ENCODE measurements around the gene RMI2.

The RMI2 gene

GRCh38 chr16:11349599-11350276 is 4.5 kb downstream of the RMI2 start:
- DNase-seq (ENCODE audit: low read depth), result peak; percentile 70
- Histone ChIP-seq H3K9ac (ENCODE audit: low read length) (no peak overlapping the region), H3K36me3 (ENCODE audit: control insufficient read depth, insufficient read depth, low read length, severe bottlenecking) (no peaks in the 10 kb centered on the region), H3K4me1 (ENCODE audit: control insufficient read depth, insufficient read depth, low read length) (peaks cover 24% of the 10 kb centered on the region), H3K27me3 (replicated peaks; ENCODE audit: control insufficient read depth, insufficient read depth, low read length) (no peaks in the 10 kb centered on the region), H3K4me3 (ENCODE audit: low read length) (peak overlapping the region; percentile 41), H3K9me3 (ENCODE audit: control insufficient read depth, low read length) (no peaks in the 10 kb centered on the region)

DNA sequence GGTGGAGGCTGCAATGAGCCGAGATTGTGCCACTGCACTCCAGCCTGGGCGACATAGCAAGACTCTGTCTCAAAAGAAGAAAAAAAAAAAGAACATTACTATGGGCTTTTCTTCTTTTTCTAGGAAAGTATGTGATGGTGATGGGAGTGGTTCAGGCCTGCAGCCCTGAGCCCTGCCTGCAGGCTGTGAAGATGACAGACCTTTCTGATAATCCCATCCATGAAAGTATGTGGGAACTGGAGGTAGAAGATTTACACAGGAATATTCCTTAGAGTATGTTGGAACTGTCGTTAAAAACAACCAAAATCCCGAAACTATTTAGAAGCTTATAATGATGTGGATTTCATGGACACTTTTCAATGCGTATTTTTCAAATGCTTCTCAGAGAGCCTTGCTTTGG is 5.3 kb downstream of the RMI2 start:
- Histone ChIP-seq H3K4me3 (ENCODE audit: low read length) (peak overlapping the region; percentile 56), H3K9ac (ENCODE audit: low read length) (peak overlapping the region; percentile 20), H3K4me1 (ENCODE audit: control insufficient read depth, insufficient read depth, low read length) (peaks cover 22% of the 10 kb centered on the region), H3K36me3 (ENCODE audit: control insufficient read depth, insufficient read depth, low read length, severe bottlenecking) (no peaks in the 10 kb centered on the region), H3K27me3 (replicated peaks; ENCODE audit: control insufficient read depth, insufficient read depth, low read length) (no peaks in the 10 kb centered on the region), H3K9me3 (ENCODE audit: control insufficient read depth, low read length) (no peaks in the 10 kb centered on the region)
- DNase-seq (ENCODE audit: low read depth), result no peak

GRCh38 chr16:11350921-11351335 is 5.7 kb downstream of the RMI2 start:
- peak overlapping the region; percentile 20 for H3K9ac ChIP-seq (ENCODE audit: low read length)
- H3K4me1 ChIP-seq (ENCODE audit: control insufficient read depth, insufficient read depth, low read length), result peaks cover 22% of the 10 kb centered on the region
- no peaks in the 10 kb centered on the region for H3K9me3 ChIP-seq (ENCODE audit: control insufficient read depth, low read length)
- peak; percentile 91 for DNase-seq (ENCODE audit: low read depth)
- no peaks in the 10 kb centered on the region for H3K27me3 ChIP-seq (replicated peaks; ENCODE audit: control insufficient read depth, insufficient read depth, low read length)
- H3K36me3 ChIP-seq (ENCODE audit: control insufficient read depth, insufficient read depth, low read length, severe bottlenecking), result no peaks in the 10 kb centered on the region
- peak overlapping the region; percentile 56 for H3K4me3 ChIP-seq (ENCODE audit: low read length)

GRCh38 chr16:11353158-11353557 is 7.9 kb downstream of the RMI2 start:
- no peak overlapping the region for H3K4me3 ChIP-seq (ENCODE audit: low read length)
- no peak overlapping the region for H3K9ac ChIP-seq (ENCODE audit: low read length)
- no peaks in the 10 kb centered on the region for H3K36me3 ChIP-seq (ENCODE audit: control insufficient read depth, insufficient read depth, low read length, severe bottlenecking)
- no peaks in the 10 kb centered on the region for H3K27me3 ChIP-seq (replicated peaks; ENCODE audit: control insufficient read depth, insufficient read depth, low read length)
- no peaks in the 10 kb centered on the region for H3K9me3 ChIP-seq (ENCODE audit: control insufficient read depth, low read length)
- DNase-seq (ENCODE audit: low read depth), result no peak
- peaks cover 30% of the 10 kb centered on the region for H3K4me1 ChIP-seq (ENCODE audit: control insufficient read depth, insufficient read depth, low read length)

DNA sequence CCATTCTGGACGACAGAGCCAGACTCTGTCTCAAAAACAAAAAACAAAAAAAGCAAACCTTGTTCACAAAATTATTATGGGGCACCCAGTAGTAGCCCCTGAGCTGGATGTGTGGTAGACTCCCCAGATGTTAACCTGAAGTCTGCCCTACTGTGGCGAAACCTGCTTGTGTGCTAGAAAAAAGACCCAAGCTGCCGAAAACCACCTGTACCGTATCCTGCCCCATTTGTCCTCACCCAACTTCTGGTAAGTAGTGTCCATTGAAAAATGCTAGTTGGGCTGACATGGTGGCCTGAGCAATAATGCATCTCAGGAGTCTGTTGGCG is 9.1 kb downstream of the RMI2 start:
- DNase-seq (ENCODE audit: low read depth), result no peak
- no peaks in the 10 kb centered on the region for H3K9me3 ChIP-seq (ENCODE audit: control insufficient read depth, low read length)
- H3K4me3 ChIP-seq (ENCODE audit: low read length), result no peak overlapping the region
- H3K27me3 ChIP-seq (replicated peaks; ENCODE audit: control insufficient read depth, insufficient read depth, low read length), result no peaks in the 10 kb centered on the region
- H3K36me3 ChIP-seq (ENCODE audit: control insufficient read depth, insufficient read depth, low read length, severe bottlenecking), result no peaks in the 10 kb centered on the region
- H3K9ac ChIP-seq (ENCODE audit: low read length), result no peak overlapping the region
- H3K4me1 ChIP-seq (ENCODE audit: control insufficient read depth, insufficient read depth, low read length), result peaks cover 28% of the 10 kb centered on the region

DNA sequence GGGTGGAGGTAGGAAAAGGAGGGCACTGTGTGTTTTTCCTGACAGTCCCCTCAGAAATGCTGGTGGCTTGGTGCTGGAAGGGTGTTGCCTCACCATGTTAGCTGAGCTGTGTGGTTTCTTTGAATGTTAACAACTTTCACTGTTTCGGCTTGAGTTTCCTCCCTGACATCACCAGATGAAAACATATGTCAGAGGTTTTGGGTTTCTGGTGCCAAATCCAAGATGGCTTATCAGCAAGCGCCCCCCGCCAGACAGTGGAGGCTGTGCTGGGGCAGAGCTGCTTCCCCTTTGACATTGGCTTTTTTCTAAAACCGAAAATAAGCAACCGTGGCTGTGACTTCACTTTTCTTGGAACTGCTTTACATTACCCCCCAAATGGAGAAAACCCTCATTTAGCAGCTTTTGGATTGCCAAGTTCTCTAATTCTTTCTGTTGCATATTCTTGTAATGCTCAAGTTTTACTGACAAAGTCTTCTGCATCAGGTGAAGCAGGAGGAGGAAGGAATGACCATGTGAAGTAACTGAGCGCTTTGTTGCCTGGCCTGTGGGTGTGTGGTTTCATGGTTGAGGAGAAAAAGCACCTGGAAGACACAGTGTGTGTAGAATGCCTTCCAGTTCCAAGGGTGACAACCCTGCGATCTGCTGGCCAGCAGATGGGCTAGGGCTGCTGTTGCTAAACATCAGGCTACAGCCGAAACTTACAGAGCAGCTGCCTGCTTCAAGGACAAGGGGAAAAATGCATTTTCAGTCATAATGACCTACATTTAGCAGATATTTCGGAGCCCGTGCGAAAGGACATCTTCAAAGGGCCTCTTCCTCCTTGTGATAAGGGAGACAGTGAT is 9.7 kb downstream of the RMI2 start:
- no peak overlapping the region for H3K4me3 ChIP-seq (ENCODE audit: low read length)
- no peaks in the 10 kb centered on the region for H3K27me3 ChIP-seq (replicated peaks; ENCODE audit: control insufficient read depth, insufficient read depth, low read length)
- H3K36me3 ChIP-seq (ENCODE audit: control insufficient read depth, insufficient read depth, low read length, severe bottlenecking), result no peaks in the 10 kb centered on the region
- no peak overlapping the region for H3K9ac ChIP-seq (ENCODE audit: low read length)
- no peaks in the 10 kb centered on the region for H3K9me3 ChIP-seq (ENCODE audit: control insufficient read depth, low read length)
- peaks cover 22% of the 10 kb centered on the region for H3K4me1 ChIP-seq (ENCODE audit: control insufficient read depth, insufficient read depth, low read length)
- peak; percentile 70 for DNase-seq (ENCODE audit: low read depth)

- no peak overlapping the region for H3K4me3 ChIP-seq (ENCODE audit: low read length)
- DNase-seq (ENCODE audit: low read depth), result no peak
- peaks cover 20% of the 10 kb centered on the region for H3K4me1 ChIP-seq (ENCODE audit: control insufficient read depth, insufficient read depth, low read length)
- H3K36me3 ChIP-seq (ENCODE audit: control insufficient read depth, insufficient read depth, low read length, severe bottlenecking), result no peaks in the 10 kb centered on the region
- no peak overlapping the region for H3K9ac ChIP-seq (ENCODE audit: low read length)
- H3K27me3 ChIP-seq (replicated peaks; ENCODE audit: control insufficient read depth, insufficient read depth, low read length), result no peaks in the 10 kb centered on the region
- no peaks in the 10 kb centered on the region for H3K9me3 ChIP-seq (ENCODE audit: control insufficient read depth, low read length)
These were observed 10.6 kb downstream of the RMI2 start for GRCh38 chr16:11355862-11356261.

DNA sequence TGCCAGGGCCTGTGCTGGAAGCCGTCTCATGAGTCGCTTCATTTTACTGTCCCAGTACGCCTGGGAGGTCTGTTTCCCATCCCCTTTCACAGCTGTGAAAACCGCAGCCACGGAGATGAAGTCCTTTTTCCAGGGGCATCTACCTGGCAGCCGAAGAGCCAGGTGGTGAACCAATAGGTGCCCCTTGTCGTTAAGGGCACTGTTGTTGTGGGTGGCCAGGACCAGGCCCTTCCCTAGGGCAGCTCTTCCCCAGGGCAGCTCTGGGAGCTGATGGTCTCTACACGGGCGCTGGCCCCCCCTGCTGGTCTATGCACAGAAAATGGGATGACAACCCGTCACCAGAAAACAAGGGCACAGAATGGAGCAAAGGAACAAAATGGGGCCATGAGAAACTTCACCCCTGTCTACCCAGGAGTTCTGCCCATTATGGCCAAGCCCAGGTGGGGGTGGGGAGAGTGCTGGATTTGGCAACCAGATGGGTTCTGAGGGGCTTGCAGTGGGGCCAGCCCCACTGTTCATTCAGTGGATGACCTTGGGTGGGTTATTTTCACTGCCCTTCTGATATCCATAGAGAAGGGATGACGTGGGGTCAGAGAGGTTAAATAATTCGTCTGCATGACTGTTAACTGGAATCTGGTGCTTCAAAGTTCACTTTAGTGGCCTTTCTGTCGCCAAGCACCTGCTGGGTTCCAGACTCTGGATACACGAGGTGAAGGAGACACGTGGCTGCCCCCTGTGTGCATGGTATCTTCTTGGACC is 11.5 kb downstream of the RMI2 start:
- Histone ChIP-seq H3K4me3 (ENCODE audit: low read length) (no peak overlapping the region), H3K36me3 (ENCODE audit: control insufficient read depth, insufficient read depth, low read length, severe bottlenecking) (no peaks in the 10 kb centered on the region), H3K9me3 (ENCODE audit: control insufficient read depth, low read length) (no peaks in the 10 kb centered on the region), H3K9ac (ENCODE audit: low read length) (no peak overlapping the region), H3K4me1 (ENCODE audit: control insufficient read depth, insufficient read depth, low read length) (peaks cover 21% of the 10 kb centered on the region), H3K27me3 (replicated peaks; ENCODE audit: control insufficient read depth, insufficient read depth, low read length) (no peaks in the 10 kb centered on the region)
- DNase-seq (ENCODE audit: low read depth), result peak; percentile 80

GRCh38 chr16:11358531-11358930 is 13.3 kb downstream of the RMI2 start:
- no peaks in the 10 kb centered on the region for H3K9me3 ChIP-seq (ENCODE audit: control insufficient read depth, low read length)
- H3K4me3 ChIP-seq (ENCODE audit: low read length), result no peak overlapping the region
- H3K36me3 ChIP-seq (ENCODE audit: control insufficient read depth, insufficient read depth, low read length, severe bottlenecking), result no peaks in the 10 kb centered on the region
- DNase-seq (ENCODE audit: low read depth), result no peak
- H3K4me1 ChIP-seq (ENCODE audit: control insufficient read depth, insufficient read depth, low read length), result peaks cover 28% of the 10 kb centered on the region
- no peak overlapping the region for H3K9ac ChIP-seq (ENCODE audit: low read length)
- no peaks in the 10 kb centered on the region for H3K27me3 ChIP-seq (replicated peaks; ENCODE audit: control insufficient read depth, insufficient read depth, low read length)

- Histone ChIP-seq H3K9me3 (ENCODE audit: control insufficient read depth, low read length) (no peaks in the 10 kb centered on the region), H3K4me1 (ENCODE audit: control insufficient read depth, insufficient read depth, low read length) (peaks cover 32% of the 10 kb centered on the region), H3K4me3 (ENCODE audit: low read length) (no peak overlapping the region), H3K27me3 (replicated peaks; ENCODE audit: control insufficient read depth, insufficient read depth, low read length) (no peaks in the 10 kb centered on the region), H3K9ac (ENCODE audit: low read length) (no peak overlapping the region), H3K36me3 (ENCODE audit: control insufficient read depth, insufficient read depth, low read length, severe bottlenecking) (no peaks in the 10 kb centered on the region)
- DNase-seq (ENCODE audit: low read depth), result peak; percentile 67
These were observed 14.1 kb downstream of the RMI2 start for GRCh38 chr16:11359370-11359769.

DNA sequence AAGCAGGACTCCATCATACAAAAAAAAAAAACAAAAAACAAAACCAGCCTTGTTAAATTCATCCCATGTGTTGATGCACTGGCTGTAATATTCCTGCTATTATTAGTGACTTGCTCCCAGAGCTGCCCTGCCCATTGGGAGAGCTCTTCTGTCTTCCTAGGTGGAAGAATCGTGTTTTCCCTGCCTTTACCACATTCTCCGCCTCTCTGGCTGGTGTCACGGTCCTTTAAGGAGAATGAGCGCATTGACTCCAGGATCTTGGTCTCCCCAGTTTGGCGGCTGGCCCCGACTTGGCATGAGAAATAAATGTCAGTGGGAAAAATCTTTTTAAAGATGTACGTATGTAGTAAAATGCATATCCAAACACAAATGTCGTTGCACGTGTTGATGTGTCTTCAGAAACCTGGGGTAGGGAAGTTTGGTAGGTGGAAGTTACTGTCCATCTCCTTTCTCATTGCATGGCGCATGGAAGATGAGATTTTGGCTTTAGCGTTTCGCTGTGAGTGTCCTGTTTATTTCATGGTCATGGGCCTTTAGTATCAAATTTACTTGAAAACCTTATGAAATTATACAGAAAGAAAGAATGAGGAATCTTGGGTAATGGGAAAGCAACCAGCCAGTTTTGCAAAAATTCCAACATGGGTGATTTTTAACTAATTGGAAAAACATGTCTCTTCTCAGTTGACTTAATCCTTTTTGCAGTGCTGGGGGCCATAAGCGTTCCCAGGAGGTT is 15.5 kb downstream of the RMI2 start:
- Histone ChIP-seq H3K9ac (ENCODE audit: low read length) (no peak overlapping the region), H3K27me3 (replicated peaks; ENCODE audit: control insufficient read depth, insufficient read depth, low read length) (no peaks in the 10 kb centered on the region), H3K4me1 (ENCODE audit: control insufficient read depth, insufficient read depth, low read length) (peaks cover 38% of the 10 kb centered on the region), H3K36me3 (ENCODE audit: control insufficient read depth, insufficient read depth, low read length, severe bottlenecking) (no peaks in the 10 kb centered on the region), H3K4me3 (ENCODE audit: low read length) (peak overlapping the region; percentile 3), H3K9me3 (ENCODE audit: control insufficient read depth, low read length) (no peaks in the 10 kb centered on the region)
- peak; percentile 87 for DNase-seq (ENCODE audit: low read depth)
